NCI-H82 (cell line): ENCODE data around the gene FILIP1.
A peak's percentile ranks its signal among the peaks of the same experiment; 100 is the strongest.

Experiments used
- DNase-seq: peaks from one replicate; lab custom pipeline; 2025; lab: John Stamatoyannopoulos, UW

FILIP1 gene

GRCh38 chr6:75291744-75292143 is 201.9 kb downstream of the FILIP1 start:
- no peak for DNase-seq

- peak; percentile 11 for DNase-seq
Measured at GRCh38 chr6:75291331-75291730, 202.3 kb downstream of the FILIP1 start.

GRCh38 chr6:75290136-75290945 is 203.3 kb downstream of the FILIP1 start:
- no peak for DNase-seq

GRCh38 chr6:75288023-75288422 is 205.6 kb downstream of the FILIP1 start:
- no peak for DNase-seq

GRCh38 chr6:75287424-75287823 is 206.2 kb downstream of the FILIP1 start:
- no peak for DNase-seq

GRCh38 chr6:75286955-75287354 is 206.6 kb downstream of the FILIP1 start:
- DNase-seq, result no peak

- no peak for DNase-seq
Measured at GRCh38 chr6:75285283-75285639, 208.3 kb downstream of the FILIP1 start.

GRCh38 chr6:75284632-75285282 is 208.8 kb downstream of the FILIP1 start, which contains the start of gene TMEM30A:
Gene TMEM30A, minus strand, starts transcription at chr6:75284792. Its CDS starts 154 bp downstream, at chr6:75284638.
- peak; percentile 99 for DNase-seq

GRCh38 chr6:75283907-75284631 is 209.5 kb downstream of the FILIP1 start:
- peak; percentile 61 for DNase-seq

GRCh38 chr6:75282706-75283105 is 210.9 kb downstream of the FILIP1 start:
- DNase-seq, result peak; percentile 1

GRCh38 chr6:75281653-75282052 is 211.9 kb downstream of the FILIP1 start:
- no peak for DNase-seq

- no peak for DNase-seq
Measured at GRCh38 chr6:75280131-75280855, 213.3 kb downstream of the FILIP1 start.

GRCh38 chr6:75279418-75279817 is 214.2 kb downstream of the FILIP1 start:
- DNase-seq, result no peak

GRCh38 chr6:75278474-75279077 is 215.0 kb downstream of the FILIP1 start:
- DNase-seq, result peak; percentile 0

- no peak for DNase-seq
Measured at GRCh38 chr6:75275067-75275466, 218.5 kb downstream of the FILIP1 start.

GRCh38 chr6:75273009-75273408 is 220.6 kb downstream of the FILIP1 start:
- DNase-seq, result no peak

- DNase-seq, result no peak
Measured at GRCh38 chr6:75272145-75272840, 221.3 kb downstream of the FILIP1 start.

- DNase-seq, result no peak
Measured at GRCh38 chr6:75268988-75269354, 224.6 kb downstream of the FILIP1 start.

GRCh38 chr6:75268121-75268987 is 225.2 kb downstream of the FILIP1 start:
- DNase-seq, result peak; percentile 2

- DNase-seq, result no peak
Measured at GRCh38 chr6:75267461-75267860, 226.1 kb downstream of the FILIP1 start.
